H1 (cell line): ENCODE results near the gene PHF8. TPM values are rescaled to one million over a fixed set of nuclear protein-coding genes. Genes with fewer than 3 reads are reported as not detected.

Source experiments
- RBBP5 ChIP-seq: IDR thresholded peaks from 2 replicates; pipeline ENCODE4 v1.7.1; 2012; ENCODE audit warnings: low read depth, mild to moderate bottlenecking, inconsistent platforms, low read length, moderate library complexity, borderline replicate concordance
- polyA plus RNA-seq, 7 experiments: library from polyadenylated mRNA; depleted of rRNA in 3 of 7; stranded (reverse) in 5 of 7; unstranded in 2 of 7; fragments of >200 nt in 5 of 7; fragments of 200-250 nt in 2 of 7; gene quantifications; 1 replicate in 5 of 7; 2 replicates in 1 of 7; 4 replicates in 1 of 7; pipeline versions ENCODE4 v1.2.1 to v1.2.3, GENCODE V29; 2011 to 2013; ENCODE audit warnings: missing spikeins in 2 of 7, mixed read lengths in 2 of 7
- total RNA-seq: library from RNA; stranded (reverse); fragmentation: NEBNext Ultra II Directional; extraction: Animal tissue kit (Norgen Biotek cat#: 25700); gene quantifications from 2 replicates; pipeline ENCODE4 v1.2.1, GENCODE V29; 2021
- TF ChIP-seq, protein P1 (sequence below): IDR thresholded peaks from 2 replicates; pipeline ENCODE4 v1.6.1; 2012; ENCODE audit warnings: inconsistent platforms

The PHF8 gene
- total and polyA plus RNA-seq, 2 of the 8 experiments (the other 6 are each of a cell fraction or from before 2014, with no cell fraction given) = 14.6 to 27.6 TPM

DNA sequence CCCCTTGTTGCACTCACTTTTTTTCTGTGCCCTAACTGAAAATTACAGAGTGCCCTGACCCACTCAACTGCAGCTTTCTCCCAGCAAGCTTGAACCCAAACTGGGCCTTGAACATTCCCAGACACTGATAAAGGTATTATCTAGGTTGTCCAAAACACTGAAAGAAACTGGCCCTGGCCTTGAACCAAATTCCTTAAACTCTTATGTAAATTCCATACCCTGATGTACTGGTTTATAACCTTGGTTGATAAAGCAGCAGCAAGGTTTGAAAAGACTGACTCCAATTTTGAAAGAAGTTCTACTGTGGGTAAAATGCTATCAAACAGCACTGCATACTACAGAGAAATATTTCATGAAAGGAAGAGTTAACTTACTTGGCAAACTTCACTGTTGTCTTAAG lies 125.6 kb downstream of the PHF8 start (continued):
- TF ChIP-seq RBBP5 = no peak
- TF ChIP-seq, protein P1, sequence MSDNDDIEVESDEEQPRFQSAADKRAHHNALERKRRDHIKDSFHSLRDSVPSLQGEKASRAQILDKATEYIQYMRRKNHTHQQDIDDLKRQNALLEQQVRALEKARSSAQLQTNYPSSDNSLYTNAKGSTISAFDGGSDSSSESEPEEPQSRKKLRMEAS = no peak
